SK-N-SH treated with all-trans-retinoic acid at 6 μM for 48 hours (cell line): ENCODE measurements around the gene COL4A1.

Experiments used
- ARNTL ChIP-seq: fragments of 450-650 bp; formaldehyde crosslinking; IDR thresholded peaks from 2 replicates; pipeline ENCODE4 v1.5.0; 2020; ENCODE audit warnings: low read depth, mild to moderate bottlenecking, moderate library complexity, borderline replicate concordance
- BACH2 ChIP-seq: fragments of 250-450 bp; sonication (Bioruptor Pico); IDR thresholded peaks from 2 replicates; pipeline ENCODE4 v1.9.0; 2021; ENCODE audit warnings: mild to moderate bottlenecking, borderline replicate concordance
- CREB5 ChIP-seq: fragments of 250-450 bp; sonication (Bioruptor Pico); IDR thresholded peaks from 2 replicates; pipeline ENCODE4 v1.5.1; 2020; ENCODE audit warnings: low read depth, mild to moderate bottlenecking, moderate library complexity
- CSRNP3 ChIP-seq: fragments of 250-450 bp; sonication (Bioruptor Pico); IDR thresholded peaks from 2 replicates; pipeline ENCODE4 v1.5.1; 2021; ENCODE audit warnings: mild to moderate bottlenecking, moderate library complexity
- PATZ1 ChIP-seq: fragments of 250-450 bp; sonication (Bioruptor Pico); IDR thresholded peaks from 2 replicates; pipeline ENCODE4 v1.8.0; 2020; ENCODE audit warnings: mild to moderate bottlenecking, moderate library complexity, borderline replicate concordance
- POU6F1 ChIP-seq: fragments of 250-450 bp; sonication (Bioruptor Pico); IDR thresholded peaks from 2 replicates; pipeline ENCODE4 v1.8.0; 2021; ENCODE audit warnings: low read depth, mild to moderate bottlenecking, moderate library complexity, borderline replicate concordance
- RARB ChIP-seq: fragments of 250-450 bp; sonication (Bioruptor Pico); IDR thresholded peaks from 2 replicates; pipeline ENCODE4 v1.8.0; 2021; ENCODE audit warnings: mild to moderate bottlenecking, moderate library complexity
- TCF4 ChIP-seq: fragments of 250-450 bp; sonication (Bioruptor Pico); IDR thresholded peaks from 2 replicates; pipeline ENCODE4 v1.8.0; 2021; ENCODE audit warnings: mild to moderate bottlenecking, moderate library complexity, borderline replicate concordance
- TOX ChIP-seq: fragments of 250-450 bp; sonication (Bioruptor Pico); IDR thresholded peaks from 2 replicates; pipeline ENCODE4 v1.8.0; 2021; ENCODE audit warnings: mild to moderate bottlenecking, moderate library complexity, borderline replicate concordance
- TSHZ2 ChIP-seq: fragments of 250-450 bp; sonication (Bioruptor Pico); IDR thresholded peaks from 2 replicates; pipeline ENCODE4 v1.5.0; 2020; ENCODE audit warnings: mild to moderate bottlenecking, moderate library complexity
- ZFP3 ChIP-seq: fragments of 250-450 bp; sonication (Bioruptor Pico); IDR thresholded peaks from 2 replicates; pipeline ENCODE4 v1.5.0; 2020; ENCODE audit warnings: mild to moderate bottlenecking, moderate library complexity
- ZFP30 ChIP-seq: fragments of 450-650 bp; formaldehyde crosslinking; IDR thresholded peaks from 2 replicates; pipeline ENCODE4 v1.5.0; 2022; ENCODE audit warnings: mild to moderate bottlenecking, moderate library complexity
- ZNF70 ChIP-seq: fragments of 450-650 bp; formaldehyde crosslinking; IDR thresholded peaks from 2 replicates; pipeline ENCODE4 v1.5.0; 2020; ENCODE audit warnings: mild to moderate bottlenecking, moderate library complexity
- ZNF8 ChIP-seq: fragments of 450-650 bp; formaldehyde crosslinking; IDR thresholded peaks from 2 replicates; pipeline ENCODE4 v1.5.0; 2020; ENCODE audit warnings: mild to moderate bottlenecking, moderate library complexity

GRCh38 chr13:110319774-110320509 is 13.0 kb upstream of the COL4A1 start:
- TF ChIP-seq CREB5 (CRISPR knock-in tag), result no peak
- no peak for TF ChIP-seq PATZ1 (CRISPR knock-in tag)
- TF ChIP-seq CSRNP3 (CRISPR knock-in tag), result no peak
- no peak for TF ChIP-seq RARB (CRISPR knock-in tag)
- TF ChIP-seq ZNF70, result no peak
- TF ChIP-seq ARNTL (CRISPR knock-in tag), result no peak
- no peak for TF ChIP-seq POU6F1 (CRISPR knock-in tag)
- no peak for TF ChIP-seq TCF4
- TF ChIP-seq ZFP30 (CRISPR knock-in tag), result no peak
- no peak for TF ChIP-seq BACH2
- TF ChIP-seq ZFP3, result no peak
- TF ChIP-seq TSHZ2, result no peak
- TF ChIP-seq ZNF8 (CRISPR knock-in tag), result no peak
- no peak for TF ChIP-seq TOX (CRISPR knock-in tag)
